Endodermal cell (in vitro differentiated cells): ENCODE results near the gene RAB31. TPM values are rescaled to one million over a fixed set of nuclear protein-coding genes. Genes with fewer than 3 reads are reported as not detected.

Source experiments
- DNase-seq: peaks from one replicate; pipeline ENCODE4 v3.0.0-alpha.2; 2017
- H3K27ac ChIP-seq: 2 replicates; pipeline ENCODE4 v1.5.1; 2013; ENCODE audit warnings: mild to moderate bottlenecking, low read depth, low read length, moderate library complexity
- H3K27me3 ChIP-seq: 2 replicates; pipeline ENCODE4 v1.6.1; 2013; ENCODE audit warnings: mild to moderate bottlenecking, low read length, moderate library complexity; ENCODE audit not compliant: insufficient read depth, control insufficient read depth, poor library complexity, severe bottlenecking
- H3K36me3 ChIP-seq: 2 replicates; pipeline ENCODE4 v1.7.0; 2013; ENCODE audit warnings: mild to moderate bottlenecking, low read length, moderate library complexity; ENCODE audit not compliant: control insufficient read depth, insufficient read depth
- H3K4me1 ChIP-seq: one replicate; pipeline ENCODE4 v1.7.0; 2013; ENCODE audit warnings: low read length; ENCODE audit not compliant: control insufficient read depth, insufficient read depth
- H3K4me3 ChIP-seq: 2 replicates; pipeline ENCODE4 v1.5.1; 2013; ENCODE audit warnings: mild to moderate bottlenecking, low read length, moderate library complexity
- H3K9ac ChIP-seq: 2 replicates; pipeline ENCODE4 v1.6.1; 2013; ENCODE audit warnings: mild to moderate bottlenecking, low read length, moderate library complexity; ENCODE audit not compliant: poor library complexity, severe bottlenecking; ENCODE audit errors: extremely low read depth
- H3K9me3 ChIP-seq: 2 replicates; pipeline ENCODE4 v1.6.1; 2013; ENCODE audit warnings: mild to moderate bottlenecking, low read length, moderate library complexity; ENCODE audit not compliant: control insufficient read depth
- H3K27ac Mint-ChIP-seq: 2 replicates; pipeline ENCODE4 v1.8.0; 2020; ENCODE audit warnings: mixed read lengths
- H3K27me3 Mint-ChIP-seq: 2 replicates; pipeline ENCODE4 v1.8.0; 2021; ENCODE audit warnings: mild to moderate bottlenecking, mixed read lengths; ENCODE audit not compliant: insufficient read depth
- H3K36me3 Mint-ChIP-seq: 2 replicates; pipeline ENCODE4 v1.8.0; 2020; ENCODE audit warnings: low read depth, mixed read lengths
- H3K4me1 Mint-ChIP-seq: 2 replicates; pipeline ENCODE4 v1.8.0; 2020; ENCODE audit warnings: mixed read lengths
- H3K4me3 Mint-ChIP-seq: 2 replicates; pipeline ENCODE4 v1.8.0; 2020; ENCODE audit warnings: mild to moderate bottlenecking, moderate library complexity, mixed read lengths
- H3K9me3 Mint-ChIP-seq: 2 replicates; pipeline ENCODE4 v1.8.0; 2020; ENCODE audit warnings: mild to moderate bottlenecking, mixed read lengths
- CTCF ChIP-seq: fragments of 200-600 bp; sonication (generic); conservative IDR thresholded peaks from 2 replicates; pipeline ENCODE4 v1.5.0; 2021; ENCODE audit warnings: antibody characterized with exemption, mild to moderate bottlenecking
- WGBS, 2 experiments: methylation state at CpG; one replicate each; pipeline versions ENCODE4 v1.1.5 to v1.1.7; 2013; ENCODE audit warnings: missing lambda C conversion rate in 2 of 2, mixed read lengths in 1 of 2; ENCODE audit not compliant: insufficient coverage in 1 of 2, insufficient read length in 1 of 2; 5-methylcytosine and 5-hydroxymethylcytosine counted together
- total RNA-seq, 2 donors: library from RNA; stranded (reverse); fragmentation: NEBNext Ultra II Directional in 1 of 2; extraction: Animal tissue kit (Norgen Biotek cat#: 25700) in 1 of 2; gene quantifications; 2 replicates in 1 of 2; 3 replicates in 1 of 2; pipeline ENCODE4 v1.2.1, GENCODE V29; 2021

RAB31 gene
- total RNA-seq, 2 donors from 2014 or later, result 11.7 to 20.3 TPM

- 71 to 74% methylated on average over 5 to 6 of the region's 6 CpGs for WGBS, 2 experiments
- Histone ChIP-seq H3K9ac (no peak overlapping the region), H3K27ac (no peak overlapping the region), H3K4me1 (peaks cover 11% of the 10 kb centered on the region), H3K4me3 (no peak overlapping the region), H3K36me3 (no peaks in the 10 kb centered on the region), H3K27me3 (peaks cover 12% of the 10 kb centered on the region), H3K9me3 (peaks cover 28% of the 10 kb centered on the region)
- Mint-ChIP-seq H3K27ac (peak overlapping the region; percentile 81), H3K4me1 (peaks cover 30% of the 10 kb centered on the region), H3K36me3 (no peaks in the 10 kb centered on the region), H3K27me3 (peaks cover 19% of the 10 kb centered on the region), H3K9me3 (peaks cover 31% of the 10 kb centered on the region), H3K4me3 (no peak overlapping the region)
- no peak for TF ChIP-seq CTCF
- DNase-seq, result peak; percentile 56
Measured at GRCh38 chr18:9868857-9869714, 161.0 kb downstream of the RAB31 start.

GRCh38 chr18:9869715-9870430 lies 161.8 kb downstream of the RAB31 start:
- no peak overlapping the region for H3K9ac ChIP-seq
- DNase-seq, result peak; percentile 56
- peak overlapping the region; percentile 81 for H3K27ac Mint-ChIP-seq

More at GRCh38 chr18:9869715-9870430, 161.8 kb downstream of the RAB31 start:
- Mint-ChIP-seq H3K9me3 (peaks cover 27% of the 10 kb centered on the region), H3K4me1 (peaks cover 30% of the 10 kb centered on the region), H3K27me3 (peaks cover 20% of the 10 kb centered on the region), H3K36me3 (no peaks in the 10 kb centered on the region), H3K4me3 (peak overlapping the region; percentile 13)
- Histone ChIP-seq H3K4me3 (no peak overlapping the region), H3K27ac (no peak overlapping the region), H3K27me3 (peaks cover 12% of the 10 kb centered on the region), H3K9me3 (peaks cover 25% of the 10 kb centered on the region), H3K36me3 (no peaks in the 10 kb centered on the region), H3K4me1 (peaks cover 11% of the 10 kb centered on the region)
- TF ChIP-seq CTCF, result no peak
- WGBS, 2 experiments, result 61 to 79% methylated on average over 7 to 9 of the region's 9 CpGs
